Thyroid gland (tissue), 4 donors: ENCODE data around the gene PFN1.

Experiments
- CTCF ChIP-seq, 6 experiments: fragments of 200-600 bp in 3 of 6; fragments of 450-650 bp in 3 of 6; sonication (generic) in 3 of 6; IDR thresholded peaks; one replicate each; pipeline ENCODE4 v1.5.1; 2016 to 2019; ENCODE audit warnings: antibody characterized with exemption in 6 of 6, mild to moderate bottlenecking in 2 of 6, inconsistent platforms in 1 of 6, moderate library complexity in 1 of 6
- POLR2A ChIP-seq, 2 donors: fragments of 450-650 bp; IDR thresholded peaks; one replicate each; pipeline ENCODE4 v1.6.1; 2017; ENCODE audit warnings: antibody characterized with exemption in 2 of 2, mild to moderate bottlenecking in 2 of 2, moderate library complexity in 1 of 2

DNA sequence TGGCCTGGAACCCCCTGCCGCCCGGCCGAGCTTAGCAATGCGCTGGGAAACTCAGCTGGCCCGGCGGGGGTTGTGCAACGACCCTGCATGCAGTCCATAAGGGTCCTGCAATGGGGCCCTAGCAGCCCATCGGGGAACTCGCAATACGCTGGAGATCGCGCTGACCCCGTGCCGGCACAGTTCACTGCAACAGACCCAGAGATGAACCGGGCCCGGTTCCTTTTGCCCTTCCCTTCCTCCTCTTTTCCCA, 8.9 kb downstream of the PFN1 start:
- TF ChIP-seq CTCF (IDR thresholded peaks at IDR 0.05), result no peak
- no peak for TF ChIP-seq POLR2A (IDR thresholded peaks at IDR 0.05)
